ENCODE data around the gene PTCD3. TPM values are rescaled to one million over a fixed set of nuclear protein-coding genes. Genes with fewer than 3 reads are reported as not detected.

Gene PTCD3
- polyA plus RNA-seq, 4 donors: 105 to 147 (median 134) TPM

GRCh38 chr2:86142436-86143257 is 36.6 kb downstream of the PTCD3 start:
- DNase-seq (ENCODE audit: low read depth in 4 of 4, low spot score in 3 of 4): no peak

- DNase-seq (ENCODE audit: low read depth in 4 of 4, low spot score in 3 of 4): no peak
Measured at GRCh38 chr2:86143307-86143706, 37.3 kb downstream of the PTCD3 start.

- no peak for DNase-seq (ENCODE audit: low read depth in 4 of 4, low spot score in 3 of 4)
Measured at GRCh38 chr2:86143926-86144685, 38.1 kb downstream of the PTCD3 start.

- DNase-seq (ENCODE audit: low read depth in 4 of 4, low spot score in 3 of 4): no peak
Measured at GRCh38 chr2:86147793-86148192, 41.8 kb downstream of the PTCD3 start.

- no peak for DNase-seq (ENCODE audit: low read depth in 4 of 4, low spot score in 3 of 4)
Measured at GRCh38 chr2:86150502-86150901, 44.5 kb downstream of the PTCD3 start.

GRCh38 chr2:86157009-86157556 is 51.0 kb downstream of the PTCD3 start:
- no peak for DNase-seq (ENCODE audit: low read depth in 4 of 4, low spot score in 3 of 4)

- no peak for DNase-seq (ENCODE audit: low read depth in 4 of 4, low spot score in 3 of 4)
Measured at GRCh38 chr2:86158286-86158685, 52.3 kb downstream of the PTCD3 start.

- DNase-seq (ENCODE audit: low read depth in 4 of 4, low spot score in 3 of 4): no peak
Measured at GRCh38 chr2:86160156-86160952, 54.3 kb downstream of the PTCD3 start.

GRCh38 chr2:86170449-86170848 is 64.4 kb downstream of the PTCD3 start:
- no peak for DNase-seq (ENCODE audit: low read depth in 4 of 4, low spot score in 3 of 4)

GRCh38 chr2:86171295-86171694 is 65.3 kb downstream of the PTCD3 start:
- no peak for DNase-seq (ENCODE audit: low read depth in 4 of 4, low spot score in 3 of 4)

GRCh38 chr2:86172610-86173009 is 66.6 kb downstream of the PTCD3 start:
- no peak for DNase-seq (ENCODE audit: low read depth in 4 of 4, low spot score in 3 of 4)

- no peak for DNase-seq (ENCODE audit: low read depth in 4 of 4, low spot score in 3 of 4)
Measured at GRCh38 chr2:86174445-86174844, 68.4 kb downstream of the PTCD3 start.

GRCh38 chr2:86175828-86176227 is 69.8 kb downstream of the PTCD3 start:
- no peak for DNase-seq (ENCODE audit: low read depth in 4 of 4, low spot score in 3 of 4)

GRCh38 chr2:86176597-86176996 is 70.6 kb downstream of the PTCD3 start:
- DNase-seq (ENCODE audit: low read depth in 4 of 4, low spot score in 3 of 4): no peak

- no peak for DNase-seq (ENCODE audit: low read depth in 4 of 4, low spot score in 3 of 4)
Measured at GRCh38 chr2:86185517-86186212, 79.6 kb downstream of the PTCD3 start.

GRCh38 chr2:86186431-86186830 is 80.4 kb downstream of the PTCD3 start:
- DNase-seq (ENCODE audit: low read depth in 4 of 4, low spot score in 3 of 4): no peak

- no peak for DNase-seq (ENCODE audit: low read depth in 4 of 4, low spot score in 3 of 4)
Measured at GRCh38 chr2:86189782-86190416, 83.9 kb downstream of the PTCD3 start.
